ENCODE results near the gene BAHCC1.
A peak's percentile ranks its signal among the peaks of the same experiment; 100 is the strongest.

The BAHCC1 gene

DNA sequence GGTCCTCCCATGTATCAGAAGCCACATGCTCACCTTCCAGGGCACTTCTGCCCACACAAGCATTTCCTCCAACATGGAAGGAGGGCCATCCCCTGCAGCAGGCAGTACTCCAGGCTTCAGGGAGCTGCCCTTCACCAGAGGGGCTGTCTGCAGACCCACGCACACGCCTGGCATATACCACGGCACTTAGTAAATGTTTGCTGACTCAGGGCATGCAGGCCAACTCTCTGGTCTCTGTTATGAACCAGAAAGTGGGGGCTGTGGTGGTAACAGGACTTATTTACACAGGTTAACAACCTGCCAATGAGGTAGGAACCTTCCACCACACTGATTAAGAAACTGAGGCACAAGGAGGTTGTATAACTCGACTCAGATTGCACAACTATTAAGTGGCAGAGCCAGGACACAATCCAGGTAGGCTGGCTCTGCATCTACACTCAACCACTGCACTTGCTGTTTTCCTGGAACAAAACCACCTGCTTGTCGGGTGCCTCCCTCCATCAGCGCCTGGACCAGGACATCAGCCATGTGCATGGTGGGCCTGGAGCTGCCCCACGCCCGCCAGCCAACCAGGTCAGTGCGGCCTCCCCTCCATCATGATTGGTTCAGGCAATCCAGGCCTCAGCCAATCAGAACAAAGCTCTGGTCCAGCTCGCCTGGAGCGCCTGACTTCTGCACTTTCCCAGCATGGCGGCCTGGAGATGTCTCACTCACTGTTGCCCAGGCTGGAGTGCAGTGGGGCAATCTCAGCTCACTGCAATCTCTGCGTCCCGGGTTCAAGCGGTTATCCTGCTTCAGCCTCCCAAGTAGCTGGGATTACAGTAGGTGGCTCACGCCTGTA lies 98.2 kb downstream of the BAHCC1 start:
- DNase-seq (ENCODE audit: low spot score): no peak

DNA sequence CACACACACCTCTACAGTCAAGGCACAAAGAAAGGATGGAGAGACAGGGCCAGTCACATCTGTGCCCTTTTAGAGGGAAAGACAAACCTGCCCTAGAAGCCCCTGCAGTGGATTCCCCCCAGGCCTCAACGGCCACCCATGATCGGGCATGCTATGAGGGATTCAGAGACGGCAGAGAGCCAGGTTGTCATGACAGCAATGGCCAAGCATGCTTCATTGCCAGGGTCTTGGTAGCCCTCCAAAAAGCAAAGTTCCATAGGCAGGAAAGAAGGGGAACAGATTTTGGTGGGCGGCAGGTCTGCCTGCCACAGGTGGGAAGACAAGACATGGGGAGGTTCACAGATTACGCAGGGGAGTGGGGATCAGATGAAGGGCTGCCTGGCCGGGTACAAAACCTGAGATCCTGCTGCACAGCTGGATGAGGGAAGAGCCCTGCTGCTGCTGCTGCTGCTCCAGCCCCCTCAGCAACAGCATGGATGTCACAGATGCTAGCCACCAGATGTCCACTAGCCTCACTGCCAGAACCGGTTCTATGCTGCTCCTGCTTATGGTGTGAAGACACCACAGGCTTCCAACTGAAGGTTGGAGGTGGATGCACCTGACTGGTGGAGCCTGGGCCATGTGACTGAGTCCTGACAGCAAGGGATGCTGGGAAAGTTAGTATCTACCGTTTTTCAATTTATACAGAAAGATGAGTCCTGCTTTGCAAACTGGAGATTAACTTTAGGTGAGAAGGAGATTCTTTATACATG lies 99.5 kb downstream of the BAHCC1 start:
- DNase-seq (ENCODE audit: low spot score): no peak

GRCh38 chr17:81498953-81499600 lies 103.8 kb downstream of the BAHCC1 start:
- DNase-seq (ENCODE audit: low spot score): no peak

DNA sequence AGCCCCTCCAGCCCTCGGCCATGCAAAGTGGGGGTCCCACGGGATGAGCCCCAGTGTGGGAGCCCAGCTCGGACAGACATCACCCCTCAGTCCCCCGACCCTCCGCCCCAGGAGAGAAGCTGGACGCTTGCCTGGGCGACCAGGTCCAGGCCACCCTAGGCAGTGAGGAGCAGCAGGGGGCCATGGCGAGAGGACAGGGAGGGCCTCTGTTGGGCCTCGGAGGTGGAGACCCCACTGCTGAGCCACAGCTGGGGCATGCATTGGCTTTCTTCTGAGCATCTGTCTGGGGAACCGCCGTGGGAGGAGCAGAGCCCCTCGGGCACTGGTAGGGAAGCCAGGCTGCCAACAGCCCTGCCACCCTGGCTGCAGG lies 104.3 kb downstream of the BAHCC1 start:
- DNase-seq (ENCODE audit: low spot score): no peak

DNA sequence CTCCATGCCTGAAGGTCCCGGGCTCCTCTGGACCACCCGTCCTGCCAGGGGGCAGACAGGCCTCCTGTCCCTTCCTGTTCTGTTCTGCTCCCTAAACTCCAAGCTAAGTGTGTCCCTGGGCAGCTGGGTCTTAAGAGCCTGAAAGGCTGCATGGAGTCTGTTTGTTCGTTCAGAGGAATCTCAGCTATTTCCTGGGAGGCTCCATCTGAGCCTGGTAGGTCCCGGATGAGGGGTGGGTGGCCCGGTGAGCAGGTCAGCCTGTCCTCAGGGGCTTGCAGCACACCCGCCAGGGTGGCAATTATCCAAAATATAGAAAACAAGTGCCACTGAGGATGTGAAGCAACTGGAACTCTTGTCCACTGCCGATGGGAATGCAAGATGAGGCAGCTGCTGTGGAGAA lies 104.8 kb downstream of the BAHCC1 start:
- no peak for DNase-seq (ENCODE audit: low spot score)

GRCh38 chr17:81502471-81503017 lies 107.3 kb downstream of the BAHCC1 start:
- DNase-seq (ENCODE audit: low spot score): no peak

DNA sequence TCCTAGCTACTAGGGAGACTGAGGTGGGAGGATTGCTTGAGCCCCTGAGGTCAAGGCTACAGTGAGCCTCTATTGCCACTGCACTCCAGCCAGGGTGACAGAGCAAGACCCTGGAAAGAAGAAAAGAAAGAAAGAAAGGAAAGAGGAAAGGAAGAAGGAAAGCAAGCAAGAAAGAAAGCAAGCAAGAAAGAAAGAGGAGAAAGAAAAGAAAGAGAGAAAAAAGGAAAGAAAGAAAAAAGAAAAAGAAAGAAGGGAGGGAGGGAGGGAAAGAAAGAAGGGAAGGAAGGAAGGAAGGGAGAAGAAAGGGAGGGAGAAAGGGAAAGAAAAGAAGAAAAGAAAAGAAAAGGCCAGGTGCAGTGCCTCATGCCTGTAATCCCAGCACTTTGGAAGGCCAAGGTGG lies 108.4 kb downstream of the BAHCC1 start:
- DNase-seq (ENCODE audit: low spot score): no peak

DNA sequence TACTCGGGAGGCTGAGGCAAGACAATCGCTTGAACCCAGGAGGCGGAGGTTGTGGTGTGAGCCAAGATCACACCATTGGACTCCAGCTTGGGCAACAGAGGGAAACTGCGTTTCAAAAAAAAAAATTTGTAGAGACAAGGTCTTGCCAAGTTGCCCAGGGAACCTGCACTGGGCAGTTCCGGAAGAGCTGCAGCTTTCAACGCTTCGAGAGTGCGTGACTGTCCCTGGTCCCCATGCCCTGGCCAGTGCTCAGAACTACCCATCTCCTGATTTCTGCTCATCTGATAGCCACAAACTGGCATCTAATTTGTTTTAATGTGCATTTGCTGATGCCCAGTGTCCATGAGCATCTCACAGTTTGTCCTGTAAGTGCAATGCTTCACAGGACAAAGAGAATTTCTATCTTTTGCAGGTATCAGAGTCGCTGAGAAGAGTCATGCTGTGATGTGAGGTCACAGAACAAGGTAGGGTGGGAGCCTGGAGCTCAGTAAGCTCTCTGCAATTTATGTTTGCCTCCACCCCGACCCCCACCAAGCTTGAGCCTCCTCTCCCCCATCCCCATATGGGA lies 113.5 kb downstream of the BAHCC1 start:
- DNase-seq (ENCODE audit: low spot score): no peak

DNA sequence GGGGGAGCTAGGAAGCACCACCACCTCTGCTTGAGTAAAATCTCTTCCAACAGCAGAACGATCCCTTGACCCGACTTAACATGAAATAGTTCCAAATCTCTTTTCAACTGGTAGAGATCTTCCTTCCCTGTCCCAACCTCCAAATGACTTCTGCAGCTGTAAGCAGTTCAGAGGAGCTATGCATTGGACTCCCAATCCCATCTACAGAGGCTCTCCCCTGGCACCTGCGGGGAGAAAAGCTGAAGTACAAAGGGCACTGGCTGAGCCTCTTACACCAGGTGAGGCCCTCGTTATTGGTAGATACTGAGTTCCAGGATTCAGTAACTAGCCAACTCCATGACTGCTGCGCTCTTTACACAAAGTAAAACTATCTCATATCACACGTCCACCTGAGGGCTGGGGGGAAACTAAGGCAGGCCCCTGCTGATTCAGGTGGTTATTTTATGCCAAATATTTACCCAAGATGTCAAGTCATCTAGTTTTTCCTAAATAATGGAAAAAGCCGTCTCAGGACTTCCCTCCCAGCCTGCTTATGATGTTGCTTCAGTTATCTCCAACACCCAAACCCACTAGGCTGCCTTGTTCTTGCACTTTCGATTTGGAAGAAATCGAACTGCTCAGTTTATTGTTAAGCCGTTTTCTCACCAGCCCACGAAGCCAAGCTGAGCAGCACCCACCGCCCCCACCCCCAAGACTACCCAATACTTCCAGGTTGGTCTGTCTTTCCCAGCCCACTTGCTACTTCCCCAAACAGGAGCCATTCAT lies 114.1 kb downstream of the BAHCC1 start:
- peak; percentile 48 for DNase-seq (ENCODE audit: low spot score)

GRCh38 chr17:81509972-81510784 lies 114.9 kb downstream of the BAHCC1 start:
- DNase-seq (ENCODE audit: low spot score): no peak

GRCh38 chr17:81510785-81511553 lies 115.7 kb downstream of the BAHCC1 start:
- no peak for DNase-seq (ENCODE audit: low spot score)

- no peak for DNase-seq (ENCODE audit: low spot score)
These were observed 116.2 kb downstream of the BAHCC1 start for GRCh38 chr17:81511554-81511803.

DNA sequence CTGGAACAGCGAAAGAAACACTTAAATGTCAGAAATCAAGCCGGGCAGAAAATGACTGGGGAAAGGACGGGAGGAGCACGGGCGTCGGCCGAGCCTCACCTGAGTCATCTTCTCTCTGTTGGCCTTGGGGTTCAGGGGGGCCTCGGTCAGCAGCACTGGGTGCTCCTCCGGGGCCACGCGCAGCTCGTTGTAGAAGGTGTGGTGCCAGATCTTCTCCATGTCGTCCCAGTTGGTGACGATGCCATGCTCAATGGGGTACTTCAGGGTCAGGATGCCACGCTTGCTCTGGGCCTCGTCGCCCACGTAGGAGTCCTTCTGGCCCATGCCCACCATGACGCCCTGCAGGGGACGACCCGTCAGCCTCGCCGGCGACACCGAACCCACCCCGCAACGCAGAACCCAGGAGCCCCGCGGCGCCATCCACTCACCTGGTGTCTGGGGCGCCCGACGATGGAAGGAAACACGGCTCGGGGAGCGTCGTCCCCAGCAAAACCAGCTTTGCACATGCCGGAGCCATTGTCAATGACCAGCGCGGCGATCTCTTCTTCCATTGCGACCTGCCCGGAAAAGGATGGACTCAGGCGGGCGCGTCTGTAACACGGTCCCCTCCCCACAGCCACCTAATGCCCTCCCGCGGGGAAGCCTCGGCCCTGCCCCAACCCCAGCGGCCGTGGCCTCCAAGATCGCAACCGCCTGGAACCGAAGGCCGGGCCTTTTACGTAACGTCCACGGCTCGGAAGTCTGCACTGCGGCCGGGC lies 116.7 kb downstream of the BAHCC1 start:
- DNase-seq (ENCODE audit: low spot score): no peak

- DNase-seq (ENCODE audit: low spot score): peak; percentile 90
These were observed 117.5 kb downstream of the BAHCC1 start, which contains the start of gene ACTG1 for GRCh38 chr17:81512562-81513371. TSS of gene ACTG1 (minus strand) at chr17:81512799. CDS start at chr17:81512354, 445 bp downstream.

DNA sequence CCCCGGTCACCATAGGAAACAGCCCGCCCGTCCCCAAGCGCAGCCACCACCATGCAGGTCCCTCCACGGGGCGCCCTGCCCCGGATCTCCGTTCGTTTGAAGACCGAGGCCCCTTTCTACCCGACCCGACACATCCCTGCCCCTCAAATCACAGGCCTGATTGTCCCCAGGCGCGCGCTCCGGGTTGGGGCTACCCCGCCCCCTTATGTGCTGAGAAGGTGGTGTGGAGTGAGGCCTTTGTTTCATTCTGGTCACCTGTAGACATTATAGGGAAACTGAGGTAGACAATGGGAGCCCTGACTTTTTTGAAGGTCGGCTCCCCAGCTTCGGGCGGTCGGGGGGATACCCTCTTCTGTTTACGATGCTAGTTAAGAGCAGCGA lies 118.1 kb downstream of the BAHCC1 start:
- peak; percentile 84 for DNase-seq (ENCODE audit: low spot score)

GRCh38 chr17:81513753-81514488 lies 118.7 kb downstream of the BAHCC1 start:
- DNase-seq (ENCODE audit: low spot score): peak; percentile 80

- DNase-seq (ENCODE audit: low spot score): no peak
These were observed 119.2 kb downstream of the BAHCC1 start for GRCh38 chr17:81514489-81514738.

Data from SW480 (cell line).